PC-3 (cell line): Measurements from ENCODE around the gene NIPSNAP2.
"Not testable (repeated sequence)": the region's sequence is repeated elsewhere in the genome, so short reads cannot be mapped to it uniquely, and the experiment has no call there.

ENCODE experiments used
- EZH2 ChIP-seq: fragments of 300-600 bp; sonication (generic); IDR thresholded peaks from one replicate; pipeline ENCODE4 v1.6.1; 2017; ENCODE audit warnings: antibody characterized with exemption, mild to moderate bottlenecking, low read length; ENCODE audit not compliant: unreplicated experiment
- EZH2phosphoT487 ChIP-seq: fragments of 300-600 bp; sonication (generic); IDR thresholded peaks from 2 replicates; pipeline ENCODE4 v1.6.1; 2018; ENCODE audit warnings: mild to moderate bottlenecking, antibody characterized with exemption, low read length, borderline replicate concordance
- TF ChIP-seq, protein P1 (sequence below): fragments of 300-600 bp; sonication (generic); conservative IDR thresholded peaks from 2 replicates; pipeline ENCODE4 v1.5.1; 2017; ENCODE audit warnings: antibody characterized with exemption, low read depth, mild to moderate bottlenecking, low read length

DNA sequence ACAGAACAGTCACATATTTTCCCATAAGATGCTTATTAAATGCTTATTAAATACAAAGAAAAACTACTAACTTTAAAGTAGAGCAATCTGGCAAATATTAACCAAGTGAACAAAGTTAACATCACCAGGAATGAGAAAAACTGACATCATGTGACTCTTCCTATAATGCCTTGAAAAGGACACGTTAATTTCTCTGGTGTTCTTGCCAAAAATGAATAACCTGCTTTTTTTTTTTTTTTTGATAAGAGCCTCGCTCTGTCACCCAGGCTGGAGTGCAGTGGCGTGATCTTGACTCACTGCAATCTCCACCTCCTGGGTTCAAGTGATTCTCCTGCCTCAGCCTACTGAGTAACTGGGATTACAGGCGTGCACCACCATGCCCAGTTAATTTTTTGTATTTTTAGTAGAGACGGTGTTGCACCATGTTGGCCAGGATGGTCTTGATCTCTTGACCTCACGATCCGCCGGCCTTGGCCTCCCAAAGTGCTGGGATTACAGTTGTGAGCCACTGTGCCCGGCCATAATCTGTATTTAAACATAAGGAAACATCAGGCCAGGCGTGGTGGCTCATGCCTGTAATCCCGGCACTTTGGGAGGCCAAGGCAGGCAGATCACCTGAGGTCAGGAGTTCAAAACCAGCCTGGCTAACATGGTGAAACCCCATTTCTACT lies 83.2 kb downstream of the NIPSNAP2 start:
- TF ChIP-seq, protein P1, sequence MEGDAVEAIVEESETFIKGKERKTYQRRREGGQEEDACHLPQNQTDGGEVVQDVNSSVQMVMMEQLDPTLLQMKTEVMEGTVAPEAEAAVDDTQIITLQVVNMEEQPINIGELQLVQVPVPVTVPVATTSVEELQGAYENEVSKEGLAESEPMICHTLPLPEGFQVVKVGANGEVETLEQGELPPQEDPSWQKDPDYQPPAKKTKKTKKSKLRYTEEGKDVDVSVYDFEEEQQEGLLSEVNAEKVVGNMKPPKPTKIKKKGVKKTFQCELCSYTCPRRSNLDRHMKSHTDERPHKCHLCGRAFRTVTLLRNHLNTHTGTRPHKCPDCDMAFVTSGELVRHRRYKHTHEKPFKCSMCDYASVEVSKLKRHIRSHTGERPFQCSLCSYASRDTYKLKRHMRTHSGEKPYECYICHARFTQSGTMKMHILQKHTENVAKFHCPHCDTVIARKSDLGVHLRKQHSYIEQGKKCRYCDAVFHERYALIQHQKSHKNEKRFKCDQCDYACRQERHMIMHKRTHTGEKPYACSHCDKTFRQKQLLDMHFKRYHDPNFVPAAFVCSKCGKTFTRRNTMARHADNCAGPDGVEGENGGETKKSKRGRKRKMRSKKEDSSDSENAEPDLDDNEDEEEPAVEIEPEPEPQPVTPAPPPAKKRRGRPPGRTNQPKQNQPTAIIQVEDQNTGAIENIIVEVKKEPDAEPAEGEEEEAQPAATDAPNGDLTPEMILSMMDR: not testable (repeated sequence)
- not testable (repeated sequence) for TF ChIP-seq EZH2phosphoT487, EZH2
